LNCAP (cell line): ENCODE measurements around the gene KLHL26.

ENCODE experiments used
- TF ChIP-seq, protein P1 (sequence below): fragments of 450-650 bp; IDR thresholded peaks from 2 replicates; pipeline ENCODE4 v1.5.1; 2017; ENCODE audit warnings: mild to moderate bottlenecking

The KLHL26 gene

DNA sequence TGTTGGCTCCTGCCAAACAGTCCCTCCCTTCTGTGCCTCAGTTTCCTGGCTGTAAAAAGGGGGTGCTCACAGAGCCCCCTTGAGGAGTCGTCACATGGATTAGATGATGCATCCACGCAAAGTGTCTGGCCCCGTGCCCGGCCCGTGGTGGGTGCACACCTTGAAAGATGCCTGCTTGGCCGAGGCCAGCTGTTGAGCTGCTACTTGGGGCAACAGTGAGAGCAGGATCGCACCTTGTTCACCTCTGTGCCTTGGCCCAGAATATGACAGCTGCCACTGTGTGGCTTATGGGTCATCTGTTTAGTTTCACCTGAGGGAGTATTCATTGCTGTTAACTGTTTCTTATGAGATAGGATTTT is 64.4 kb downstream of the KLHL26 start:
- TF ChIP-seq, protein P1, sequence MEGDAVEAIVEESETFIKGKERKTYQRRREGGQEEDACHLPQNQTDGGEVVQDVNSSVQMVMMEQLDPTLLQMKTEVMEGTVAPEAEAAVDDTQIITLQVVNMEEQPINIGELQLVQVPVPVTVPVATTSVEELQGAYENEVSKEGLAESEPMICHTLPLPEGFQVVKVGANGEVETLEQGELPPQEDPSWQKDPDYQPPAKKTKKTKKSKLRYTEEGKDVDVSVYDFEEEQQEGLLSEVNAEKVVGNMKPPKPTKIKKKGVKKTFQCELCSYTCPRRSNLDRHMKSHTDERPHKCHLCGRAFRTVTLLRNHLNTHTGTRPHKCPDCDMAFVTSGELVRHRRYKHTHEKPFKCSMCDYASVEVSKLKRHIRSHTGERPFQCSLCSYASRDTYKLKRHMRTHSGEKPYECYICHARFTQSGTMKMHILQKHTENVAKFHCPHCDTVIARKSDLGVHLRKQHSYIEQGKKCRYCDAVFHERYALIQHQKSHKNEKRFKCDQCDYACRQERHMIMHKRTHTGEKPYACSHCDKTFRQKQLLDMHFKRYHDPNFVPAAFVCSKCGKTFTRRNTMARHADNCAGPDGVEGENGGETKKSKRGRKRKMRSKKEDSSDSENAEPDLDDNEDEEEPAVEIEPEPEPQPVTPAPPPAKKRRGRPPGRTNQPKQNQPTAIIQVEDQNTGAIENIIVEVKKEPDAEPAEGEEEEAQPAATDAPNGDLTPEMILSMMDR = no peak

DNA sequence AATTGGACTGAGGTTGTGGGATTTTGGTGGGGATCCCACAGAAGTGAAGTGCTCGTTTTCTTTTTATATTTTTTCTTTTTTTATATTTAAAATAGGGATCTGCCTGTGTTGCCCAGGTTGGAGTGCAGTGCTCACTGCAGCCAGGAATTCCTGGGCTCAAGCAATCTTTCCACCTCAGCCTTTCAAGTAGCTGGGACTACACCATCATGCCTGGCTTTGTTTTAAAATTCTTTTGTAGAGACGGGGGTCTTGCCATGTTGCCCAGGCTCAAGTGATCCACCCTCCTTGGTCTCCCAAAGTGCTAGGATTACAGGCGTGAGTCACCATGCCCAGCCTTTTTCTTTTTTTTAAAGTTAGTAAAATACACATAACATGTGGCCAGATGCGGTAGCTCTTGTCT is 67.2 kb downstream of the KLHL26 start:
- TF ChIP-seq, protein P1 = no peak

DNA sequence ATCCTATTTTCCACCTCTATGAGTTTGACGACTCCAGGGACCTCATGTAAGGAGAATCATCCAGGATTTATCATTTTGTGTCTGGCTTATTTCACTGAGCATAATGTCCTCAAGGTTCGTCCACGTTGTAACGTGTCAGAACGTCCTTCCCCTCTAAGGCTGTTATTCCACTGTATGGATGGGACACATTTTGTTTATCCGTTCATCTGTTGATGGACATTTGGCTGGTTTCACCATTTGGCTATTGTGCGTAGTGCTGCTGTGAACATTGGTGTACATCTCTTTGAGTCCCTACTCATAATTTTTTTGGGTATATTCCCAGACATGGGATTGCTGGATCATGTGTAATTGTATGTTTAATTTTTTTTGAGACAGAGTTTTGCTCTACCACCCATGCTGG is 68.1 kb downstream of the KLHL26 start:
- TF ChIP-seq, protein P1 = no peak

DNA sequence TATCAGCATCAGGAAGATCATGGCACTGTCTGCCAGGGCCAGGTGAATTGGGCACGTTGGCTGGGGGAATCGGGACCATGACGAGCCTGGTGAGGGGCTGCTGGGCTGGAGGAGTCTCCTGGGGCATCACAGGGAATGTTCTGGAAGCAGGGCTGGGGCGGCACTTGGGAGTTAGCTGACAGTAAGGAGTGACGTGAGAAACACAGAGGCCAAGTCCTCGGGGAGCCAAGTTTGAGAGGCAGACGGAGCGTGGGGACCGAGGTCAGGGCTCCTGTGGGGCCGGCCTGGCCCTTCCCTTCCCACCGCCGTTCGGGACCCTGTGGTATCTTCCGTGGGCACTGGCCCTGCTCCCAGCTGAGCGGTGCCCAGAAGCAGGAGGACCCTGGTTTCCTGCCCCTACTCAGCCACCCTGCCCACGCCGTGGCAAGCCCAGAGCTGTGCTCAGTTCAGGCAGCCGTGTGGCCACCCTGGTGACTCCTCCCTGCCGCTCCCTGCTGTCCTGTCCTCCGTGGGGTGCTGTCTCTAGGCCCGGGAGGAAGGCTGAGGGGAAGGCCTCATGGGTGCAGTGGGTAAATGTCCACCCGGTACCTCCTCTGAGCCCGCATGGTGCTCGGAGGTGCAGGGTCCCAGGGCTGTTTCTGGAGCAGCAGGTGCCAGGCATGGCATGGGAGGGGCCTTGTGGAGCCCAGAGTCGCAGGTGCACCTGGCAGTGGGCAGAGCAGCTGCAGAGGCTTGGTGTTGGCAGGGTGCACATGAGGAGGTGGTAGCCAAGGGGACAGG is 71.8 kb downstream of the KLHL26 start:
- TF ChIP-seq, protein P1 = no peak

DNA sequence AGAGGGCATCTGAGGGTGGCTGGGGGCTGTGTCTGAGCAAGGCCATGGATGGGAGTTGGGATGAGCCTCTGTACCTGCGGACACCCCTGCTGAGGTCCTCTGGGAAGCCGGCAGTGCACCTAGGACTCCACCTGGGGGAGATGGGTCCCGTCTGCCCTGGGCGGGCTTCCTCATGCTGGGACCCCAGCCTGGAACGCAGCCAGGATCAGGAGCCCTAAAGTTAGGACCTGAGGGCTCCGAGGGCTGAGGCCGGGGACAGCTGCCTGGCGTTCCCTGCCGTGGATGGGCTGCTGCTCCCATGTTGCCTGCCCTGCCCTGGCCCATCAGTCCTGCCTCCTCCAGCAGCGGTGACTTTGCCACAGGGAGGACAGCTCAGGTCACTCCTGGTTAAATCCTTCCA is 72.7 kb downstream of the KLHL26 start:
- TF ChIP-seq, protein P1 = no peak

DNA sequence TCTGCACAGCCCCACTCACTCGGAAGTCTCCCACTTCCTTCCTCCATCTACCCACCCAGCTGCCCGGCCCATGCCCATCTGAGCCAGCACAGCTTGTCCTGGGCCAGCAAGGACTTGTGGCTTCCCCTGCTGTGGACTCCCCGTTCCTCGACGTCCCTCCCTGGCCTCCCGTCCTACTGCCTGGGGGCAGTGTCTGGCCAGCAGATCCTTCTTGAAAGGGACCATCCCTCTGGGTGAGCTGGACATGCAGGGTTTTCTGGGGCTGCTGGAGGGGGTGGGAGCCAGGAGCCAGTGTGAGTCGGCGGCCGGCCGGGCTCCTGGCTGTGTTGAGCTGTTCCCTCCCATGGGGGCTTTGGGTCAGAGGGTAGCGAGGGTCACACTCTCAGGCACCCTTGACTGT is 73.4 kb downstream of the KLHL26 start:
- TF ChIP-seq, protein P1 = no peak

DNA sequence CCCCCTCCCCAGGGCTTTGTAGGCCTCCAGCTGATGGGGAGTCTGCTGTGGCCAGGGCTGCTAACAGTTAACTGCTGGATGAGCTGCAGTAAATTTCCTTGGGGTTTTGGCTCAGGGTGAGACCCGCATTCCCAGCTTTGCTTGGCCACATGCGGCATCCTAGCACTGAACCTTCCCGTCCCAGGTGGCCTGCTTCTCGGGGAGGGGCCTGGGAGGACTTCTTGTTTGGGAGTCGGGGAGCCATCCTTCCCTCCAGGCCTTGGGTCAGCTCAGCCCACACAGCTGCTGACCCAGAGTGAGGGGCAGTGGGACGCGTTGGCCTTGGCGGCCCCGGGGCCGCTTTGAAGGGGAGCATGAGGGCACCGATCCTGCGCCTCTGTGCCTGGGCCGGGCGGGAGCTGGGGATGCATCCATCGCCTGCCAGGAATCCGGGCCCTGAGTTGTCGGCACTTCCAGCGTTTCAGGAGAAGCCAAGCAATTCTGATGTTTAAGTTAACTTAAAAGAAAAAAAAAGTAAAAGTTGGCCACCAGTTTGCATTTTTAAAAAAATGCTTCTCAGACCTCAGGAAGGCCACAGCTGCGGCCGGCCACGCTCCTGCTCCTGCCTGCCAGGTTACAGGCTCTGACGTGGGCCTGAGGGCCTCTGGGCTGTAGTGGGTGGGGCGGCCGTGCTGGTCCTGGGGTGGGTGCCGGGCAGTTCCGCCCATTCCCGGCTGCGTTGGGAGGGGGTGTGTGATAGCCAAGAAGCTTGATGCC is 74.3 kb downstream of the KLHL26 start:
- TF ChIP-seq, protein P1 = no peak
